A549 (cell line): ENCODE measurements around the gene OXA1L.

Experiments
- CHD2 ChIP-seq: fragments of 150-350 bp; IDR thresholded peaks from 2 replicates; pipeline ENCODE4 v1.6.1; 2014; ENCODE audit warnings: low read length; ENCODE audit not compliant: partially characterized antibody
- CTCF ChIP-seq: fragments of >200 bp; sonication (Bioruptor Twin); formaldehyde crosslinking; IDR thresholded peaks from 3 replicates; pipeline ENCODE4 v1.5.1; 2016
- EP300 ChIP-seq, 2 experiments: fragments of >200 bp; sonication (Bioruptor Twin); formaldehyde crosslinking; IDR thresholded peaks; 2 replicates in 1 of 2; 3 replicates in 1 of 2; pipeline ENCODE4 v1.6.1; 2016 to 2017
- ESRRA ChIP-seq: fragments of 150-350 bp; IDR thresholded peaks from 2 replicates; pipeline ENCODE4 v1.6.1; 2014; ENCODE audit warnings: mild to moderate bottlenecking, low read length, borderline replicate concordance
- HOXA7 ChIP-seq: fragments of 250-450 bp; sonication (Bioruptor Pico); IDR thresholded peaks from 2 replicates; pipeline ENCODE4 v1.5.0; 2020; ENCODE audit warnings: mild to moderate bottlenecking, moderate library complexity
- JUNB ChIP-seq: fragments of >200 bp; sonication (Bioruptor Twin); formaldehyde crosslinking; IDR thresholded peaks from 2 replicates; pipeline ENCODE4 v1.6.1; 2016
- MAFK ChIP-seq: fragments of 450-650 bp; IDR thresholded peaks from 2 replicates; pipeline ENCODE4 v1.6.1; 2014; ENCODE audit not compliant: partially characterized antibody
- MYC ChIP-seq: IDR thresholded peaks from 2 replicates; pipeline ENCODE4 v1.6.1; 2012; ENCODE audit warnings: mild to moderate bottlenecking, inconsistent platforms, low read length, improper control_type of control experiment, borderline replicate concordance
- NFE2L2 ChIP-seq: fragments of 150-350 bp; conservative IDR thresholded peaks from 2 replicates; pipeline ENCODE4 v1.6.1; 2014; ENCODE audit warnings: low read length
- POLR2AphosphoS2 ChIP-seq: conservative IDR thresholded peaks from 2 replicates; pipeline ENCODE4 v1.6.1; 2012; ENCODE audit warnings: low read length, improper control_type of control experiment, inconsistent platforms
- TF ChIP-seq, protein P1 (sequence below): IDR thresholded peaks from 2 replicates; pipeline ENCODE4 v1.6.1; 2012
- TF ChIP-seq, protein P2 (sequence below): fragments of 150-350 bp; IDR thresholded peaks from 2 replicates; pipeline ENCODE4 v1.6.1; 2014; ENCODE audit warnings: low read depth, mild to moderate bottlenecking, low read length

DNA sequence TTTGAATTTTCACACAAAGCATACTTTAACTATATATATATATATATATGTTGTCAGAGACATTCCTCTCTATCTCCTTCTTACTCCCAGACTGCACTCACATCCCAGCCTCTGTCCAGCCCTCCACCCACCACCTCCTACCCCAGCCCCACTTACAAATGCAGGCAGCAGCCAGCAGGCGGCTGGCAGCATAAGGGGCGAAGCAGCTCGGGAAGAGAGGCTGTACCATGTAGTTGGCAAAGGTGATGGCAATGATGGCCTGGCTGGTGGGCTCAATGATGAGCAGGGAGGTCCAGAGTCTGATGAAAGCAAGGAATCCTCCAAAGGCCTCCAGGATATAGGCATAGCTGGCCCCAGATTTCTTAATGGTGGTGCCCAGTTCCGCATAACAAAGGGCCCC lies 46.3 kb downstream of the OXA1L start:
- TF ChIP-seq POLR2AphosphoS2 (no peak), ESRRA (no peak), CTCF (no peak), EP300 (IDR thresholded peaks at IDR 0.05) (no peak), HOXA7 (no peak), CHD2 (no peak), MAFK (no peak), NFE2L2 (no peak), MYC (no peak), JUNB (no peak)
- TF ChIP-seq, protein P1, sequence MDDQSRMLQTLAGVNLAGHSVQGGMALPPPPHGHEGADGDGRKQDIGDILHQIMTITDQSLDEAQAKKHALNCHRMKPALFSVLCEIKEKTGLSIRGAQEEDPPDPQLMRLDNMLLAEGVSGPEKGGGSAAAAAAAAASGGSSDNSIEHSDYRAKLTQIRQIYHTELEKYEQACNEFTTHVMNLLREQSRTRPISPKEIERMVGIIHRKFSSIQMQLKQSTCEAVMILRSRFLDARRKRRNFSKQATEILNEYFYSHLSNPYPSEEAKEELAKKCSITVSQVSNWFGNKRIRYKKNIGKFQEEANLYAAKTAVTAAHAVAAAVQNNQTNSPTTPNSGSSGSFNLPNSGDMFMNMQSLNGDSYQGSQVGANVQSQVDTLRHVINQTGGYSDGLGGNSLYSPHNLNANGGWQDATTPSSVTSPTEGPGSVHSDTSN, result no peak
- TF ChIP-seq, protein P2, sequence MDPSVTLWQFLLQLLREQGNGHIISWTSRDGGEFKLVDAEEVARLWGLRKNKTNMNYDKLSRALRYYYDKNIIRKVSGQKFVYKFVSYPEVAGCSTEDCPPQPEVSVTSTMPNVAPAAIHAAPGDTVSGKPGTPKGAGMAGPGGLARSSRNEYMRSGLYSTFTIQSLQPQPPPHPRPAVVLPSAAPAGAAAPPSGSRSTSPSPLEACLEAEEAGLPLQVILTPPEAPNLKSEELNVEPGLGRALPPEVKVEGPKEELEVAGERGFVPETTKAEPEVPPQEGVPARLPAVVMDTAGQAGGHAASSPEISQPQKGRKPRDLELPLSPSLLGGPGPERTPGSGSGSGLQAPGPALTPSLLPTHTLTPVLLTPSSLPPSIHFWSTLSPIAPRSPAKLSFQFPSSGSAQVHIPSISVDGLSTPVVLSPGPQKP, result no peak
